Activated naive CD4-positive, alpha-beta T cell treated with anti-CD3 and anti-CD28 coated beads for 36 hours (primary cell): ENCODE data around the gene HTR3B. TPM values are rescaled to one million over a fixed set of nuclear protein-coding genes. Genes with fewer than 3 reads are reported as not detected.

ENCODE experiments used
- CTCF ChIA-PET: fragments of 350-600 bp; sonication (Branson Sonifier 250); formaldehyde crosslinking; loops from one replicate; lab custom pipeline; 2021; ENCODE audit warnings: antibody characterized with exemption; lab: Charles Lee
- DNase-seq: peaks from one replicate; pipeline ENCODE4 v3.0.0-alpha.2; 2020
- H3K27ac Mint-ChIP-seq: one replicate; pipeline ENCODE4 v1.8.0; 2021; ENCODE audit warnings: mild to moderate bottlenecking, mixed read lengths
- H3K27me3 Mint-ChIP-seq: one replicate; pipeline ENCODE4 v1.8.0; 2021; ENCODE audit warnings: low read depth, mixed read lengths
- H3K36me3 Mint-ChIP-seq: one replicate; pipeline ENCODE4 v1.8.0; 2021; ENCODE audit warnings: low read depth, mixed read lengths
- H3K4me1 Mint-ChIP-seq: one replicate; pipeline ENCODE4 v1.8.0; 2021; ENCODE audit warnings: low read depth, mixed read lengths
- H3K4me3 Mint-ChIP-seq: one replicate; pipeline ENCODE4 v1.8.0; 2021; ENCODE audit warnings: mild to moderate bottlenecking, moderate library complexity, mixed read lengths
- H3K9me3 Mint-ChIP-seq: one replicate; pipeline ENCODE4 v1.8.0; 2021; ENCODE audit warnings: mixed read lengths
- intact Hi-C: fragments of 100-400 bp; cut with micrococcal nuclease; formaldehyde crosslinking; loops from one replicate; pipeline ENCODE4 v1.15.1; 2023
- total RNA-seq, 2 experiments: library from RNA; stranded (reverse); gene quantifications; one replicate each; pipeline ENCODE4 v1.2.3, GENCODE V29; 2021

The HTR3B gene
- total RNA-seq, result not detected

- Mint-ChIP-seq H3K27me3 (no peaks in the 10 kb centered on the region), H3K36me3 (no peaks in the 10 kb centered on the region), H3K9me3 (no peaks in the 10 kb centered on the region), H3K4me1 (no peaks in the 10 kb centered on the region), H3K4me3 (no peak within 1 kb of the TSS), H3K27ac (no peak within 1 kb of the TSS)
- intact Hi-C loops, result no loop called here
- no peak for DNase-seq
- CTCF ChIA-PET, result no interaction called here
Observed at GRCh38 chr11:113904379-113905101, at the start of gene HTR3B. TSS of gene HTR3B (plus strand) at chr11:113904796. CDS start at chr11:113904934, 138 bp downstream.

GRCh38 chr11:113855803-113856202 lies 48.8 kb upstream of the HTR3B start:
- H3K4me1 Mint-ChIP-seq, result peaks cover 8% of the 10 kb centered on the region
- intact Hi-C loops, result no loop called here
- CTCF ChIA-PET, result no interaction called here

GRCh38 chr11:113856966-113857759 lies 47.4 kb upstream of the HTR3B start:
- Mint-ChIP-seq H3K4me1 (peaks cover 9% of the 10 kb centered on the region), H3K4me3 (no peak overlapping the region), H3K27me3 (no peaks in the 10 kb centered on the region), H3K9me3 (no peaks in the 10 kb centered on the region), H3K27ac (no peak overlapping the region), H3K36me3 (peaks cover 7% of the 10 kb centered on the region)
- CTCF ChIA-PET, result interaction anchor here (0.6 kb wide), 1 partner anchor 1666 kb away, joined by 3 read pairs; no protein-coding TSS in a partner anchor
- intact Hi-C loops, result no loop called here
- DNase-seq, result no peak

More at GRCh38 chr11:113855803-113856202, 48.8 kb upstream of the HTR3B start:
- Mint-ChIP-seq H3K36me3 (peaks cover 16% of the 10 kb centered on the region), H3K27ac (no peak overlapping the region), H3K4me3 (no peak overlapping the region), H3K9me3 (no peaks in the 10 kb centered on the region), H3K27me3 (no peaks in the 10 kb centered on the region)
- no peak for DNase-seq

- no peak for DNase-seq
- intact Hi-C loops, result no loop called here
- peaks cover 15% of the 10 kb centered on the region for H3K4me1 Mint-ChIP-seq
- CTCF ChIA-PET, result interaction anchor here (0.7 to 1.2 kb wide), 2 partner anchors 37 to 346 kb away, joined by 3 to 6 read pairs; no protein-coding TSS in a partner anchor
- no peak overlapping the region for H3K4me3 Mint-ChIP-seq
- no peaks in the 10 kb centered on the region for H3K9me3 Mint-ChIP-seq
- H3K27me3 Mint-ChIP-seq, result no peaks in the 10 kb centered on the region
- H3K27ac Mint-ChIP-seq, result no peak overlapping the region
- H3K36me3 Mint-ChIP-seq, result peaks cover 7% of the 10 kb centered on the region
Observed at GRCh38 chr11:113859665-113860064, 44.9 kb upstream of the HTR3B start.

GRCh38 chr11:113862435-113862834 lies 42.2 kb upstream of the HTR3B start:
- peaks cover 15% of the 10 kb centered on the region for H3K4me1 Mint-ChIP-seq
- no peak for DNase-seq
- CTCF ChIA-PET, result interaction anchor here (0.7 kb wide), 1 partner anchor 181 kb away, joined by 3 read pairs; no protein-coding TSS in a partner anchor
- H3K27ac Mint-ChIP-seq, result no peak overlapping the region
- H3K36me3 Mint-ChIP-seq, result peaks cover 15% of the 10 kb centered on the region
- intact Hi-C loops, result no loop called here
- no peaks in the 10 kb centered on the region for H3K27me3 Mint-ChIP-seq
- no peak overlapping the region for H3K4me3 Mint-ChIP-seq
- H3K9me3 Mint-ChIP-seq, result no peaks in the 10 kb centered on the region

- H3K4me1 Mint-ChIP-seq, result peaks cover 20% of the 10 kb centered on the region
- CTCF ChIA-PET, result interaction anchor here (0.6 kb wide), 1 partner anchor 69 kb away, joined by 3 read pairs; no protein-coding TSS in a partner anchor
- H3K4me3 Mint-ChIP-seq, result no peak overlapping the region
- no peaks in the 10 kb centered on the region for H3K9me3 Mint-ChIP-seq
- H3K27me3 Mint-ChIP-seq, result no peaks in the 10 kb centered on the region
- H3K36me3 Mint-ChIP-seq, result peaks cover 16% of the 10 kb centered on the region
- no peak for DNase-seq
- intact Hi-C loops, result no loop called here
- H3K27ac Mint-ChIP-seq, result no peak overlapping the region
Observed at GRCh38 chr11:113864410-113864809, 40.2 kb upstream of the HTR3B start.

GRCh38 chr11:113865873-113866272 lies 38.7 kb upstream of the HTR3B start:
- peaks cover 14% of the 10 kb centered on the region for H3K4me1 Mint-ChIP-seq
- peaks cover 16% of the 10 kb centered on the region for H3K36me3 Mint-ChIP-seq
- H3K4me3 Mint-ChIP-seq, result no peak overlapping the region
- intact Hi-C loops, result no loop called here
- CTCF ChIA-PET, result no interaction called here
- H3K9me3 Mint-ChIP-seq, result no peaks in the 10 kb centered on the region
- no peak for DNase-seq
- no peaks in the 10 kb centered on the region for H3K27me3 Mint-ChIP-seq
- no peak overlapping the region for H3K27ac Mint-ChIP-seq

- intact Hi-C loops, result no loop called here
- Mint-ChIP-seq H3K27ac (no peak overlapping the region), H3K4me3 (no peak overlapping the region), H3K4me1 (peaks cover 12% of the 10 kb centered on the region), H3K27me3 (no peaks in the 10 kb centered on the region), H3K36me3 (peaks cover 14% of the 10 kb centered on the region), H3K9me3 (no peaks in the 10 kb centered on the region)
- no peak for DNase-seq
- CTCF ChIA-PET, result no interaction called here
Observed at GRCh38 chr11:113867843-113868503, 36.6 kb upstream of the HTR3B start.

- Mint-ChIP-seq H3K9me3 (no peaks in the 10 kb centered on the region), H3K4me1 (peaks cover 28% of the 10 kb centered on the region), H3K27me3 (no peaks in the 10 kb centered on the region), H3K4me3 (no peak overlapping the region), H3K27ac (no peak overlapping the region), H3K36me3 (peaks cover 9% of the 10 kb centered on the region)
- no peak for DNase-seq
- intact Hi-C loops, result no loop called here
- CTCF ChIA-PET, result interaction anchor here (1.0 kb wide), 1 partner anchor 65 kb away, joined by 3 read pairs; no protein-coding TSS in a partner anchor
Observed at GRCh38 chr11:113871336-113871735, 33.3 kb upstream of the HTR3B start.

GRCh38 chr11:113873236-113873626 lies 31.4 kb upstream of the HTR3B start:
- intact Hi-C loops, result no loop called here
- H3K4me3 Mint-ChIP-seq, result no peak overlapping the region
- H3K4me1 Mint-ChIP-seq, result peaks cover 34% of the 10 kb centered on the region
- DNase-seq, result no peak
- CTCF ChIA-PET, result interaction anchor here (1.1 kb wide), 1 partner anchor 67 kb away, joined by 6 read pairs; no protein-coding TSS in a partner anchor
- H3K9me3 Mint-ChIP-seq, result no peaks in the 10 kb centered on the region
- no peaks in the 10 kb centered on the region for H3K27me3 Mint-ChIP-seq
- peaks cover 3% of the 10 kb centered on the region for H3K36me3 Mint-ChIP-seq
- H3K27ac Mint-ChIP-seq, result no peak overlapping the region

GRCh38 chr11:113874096-113874495 lies 30.5 kb upstream of the HTR3B start:
- H3K4me3 Mint-ChIP-seq, result peak overlapping the region; percentile 74
- intact Hi-C loops, result loop anchor here (2.0 kb wide), 1 partner anchor 565 kb away; the partner anchor contains the start of gene REXO2
- H3K27me3 Mint-ChIP-seq, result no peaks in the 10 kb centered on the region
- CTCF ChIA-PET, result interaction anchor here (0.5 to 1.1 kb wide), 2 partner anchors 68 to 132 kb away, joined by 3 to 6 read pairs; no protein-coding TSS in a partner anchor
- H3K4me1 Mint-ChIP-seq, result peaks cover 34% of the 10 kb centered on the region
- DNase-seq, result no peak
- H3K9me3 Mint-ChIP-seq, result peaks cover 2% of the 10 kb centered on the region
- H3K36me3 Mint-ChIP-seq, result peaks cover 3% of the 10 kb centered on the region
- H3K27ac Mint-ChIP-seq, result no peak overlapping the region
